Activated CD4-positive, alpha-beta T cell treated with anti-CD3 and anti-CD28 coated beads, Interleukin-2, amount 10 ng/mL, durations not matched to agents 24 days and 14 days (primary cell): ENCODE data around the gene PCGF2. TPM values are rescaled to one million over a fixed set of nuclear protein-coding genes. Genes with fewer than 3 reads are reported as not detected.

ENCODE experiments used
- DNase-seq: peaks from one replicate; pipeline ENCODE4 v3.0.0; 2022
- H3K27ac Mint-ChIP-seq: one replicate; pipeline ENCODE4 v1.8.0; 2022; ENCODE audit warnings: mild to moderate bottlenecking, mixed read lengths
- H3K27me3 Mint-ChIP-seq: one replicate; pipeline ENCODE4 v1.8.0; 2022; ENCODE audit warnings: mixed read lengths
- H3K36me3 Mint-ChIP-seq: one replicate; pipeline ENCODE4 v1.8.0; 2022; ENCODE audit warnings: low read depth, mild to moderate bottlenecking, mixed read lengths
- H3K4me1 Mint-ChIP-seq: one replicate; pipeline ENCODE4 v1.8.0; 2021; ENCODE audit warnings: mixed read lengths
- H3K4me3 Mint-ChIP-seq: one replicate; pipeline ENCODE4 v1.8.0; 2022; ENCODE audit warnings: mild to moderate bottlenecking, moderate library complexity, mixed read lengths
- H3K9me3 Mint-ChIP-seq: one replicate; pipeline ENCODE4 v1.8.0; 2021; ENCODE audit warnings: mixed read lengths
- intact Hi-C: fragments of 100-400 bp; cut with micrococcal nuclease; formaldehyde crosslinking; loops from one replicate; pipeline ENCODE4 v1.15.1; 2023
- total RNA-seq: library from RNA; stranded (reverse); gene quantifications from 2 replicates; pipeline ENCODE4 v1.2.3, GENCODE V29; 2022

The PCGF2 gene
- total RNA-seq, 1 donor from 2014 or later: 4.7 TPM

DNA sequence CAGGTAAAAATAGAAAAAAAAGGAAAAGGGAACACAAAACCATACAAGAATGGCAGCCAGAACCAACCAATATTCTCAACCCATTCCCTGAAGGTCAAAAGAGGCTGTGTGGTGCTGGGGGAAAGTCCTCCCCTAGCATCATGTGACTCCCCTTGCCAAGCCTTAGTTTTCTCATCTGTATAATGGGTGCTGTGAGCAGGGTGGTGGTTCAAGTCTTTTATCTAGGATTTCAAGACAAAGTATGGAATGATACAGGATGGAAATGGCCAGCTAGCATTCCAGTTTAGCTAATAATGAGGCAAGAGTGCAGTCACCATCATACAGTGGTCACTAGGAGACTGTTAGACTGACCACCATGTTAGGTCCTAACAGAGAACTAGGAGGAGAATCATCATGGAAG is 25.1 kb upstream of the PCGF2 start:
- H3K36me3 Mint-ChIP-seq: peaks cover 56% of the 10 kb centered on the region

GRCh38 chr17:38768417-38768816 is 20.3 kb upstream of the PCGF2 start:
- no peak for DNase-seq
- Mint-ChIP-seq H3K4me1 (peaks cover 2% of the 10 kb centered on the region), H3K27ac (no peak overlapping the region), H3K4me3 (no peak overlapping the region), H3K9me3 (no peaks in the 10 kb centered on the region), H3K36me3 (peaks cover 73% of the 10 kb centered on the region), H3K27me3 (no peaks in the 10 kb centered on the region)
- intact Hi-C loops: no loop called here

More for the DNA sequence above, 25.1 kb upstream of the PCGF2 start:
- no peak overlapping the region for H3K4me3 Mint-ChIP-seq
- intact Hi-C loops: no loop called here
- H3K27ac Mint-ChIP-seq: no peak overlapping the region
- H3K4me1 Mint-ChIP-seq: no peaks in the 10 kb centered on the region
- DNase-seq: no peak
- H3K27me3 Mint-ChIP-seq: no peaks in the 10 kb centered on the region
- no peaks in the 10 kb centered on the region for H3K9me3 Mint-ChIP-seq

DNA sequence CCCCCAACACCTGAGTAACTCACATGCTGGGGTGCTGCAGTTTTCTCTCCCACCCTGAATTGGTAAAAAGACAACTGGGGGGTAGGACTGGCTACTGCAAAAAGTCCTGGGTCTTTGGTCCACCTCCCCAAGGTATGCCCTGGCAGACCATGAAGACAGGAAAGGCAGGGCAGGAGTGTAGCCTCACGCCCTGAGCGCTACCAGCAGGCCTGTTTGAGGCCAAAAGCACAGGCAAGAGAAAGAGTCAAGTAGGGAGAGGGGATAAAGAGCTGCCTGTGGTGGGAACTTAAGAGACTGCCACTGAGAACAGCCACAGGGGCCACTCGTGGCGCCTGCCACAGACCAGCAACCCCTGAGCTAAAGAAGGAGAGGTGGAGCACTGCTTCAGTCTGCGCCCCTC is 18.2 kb upstream of the PCGF2 start:
- Mint-ChIP-seq H3K4me3 (no peak overlapping the region), H3K4me1 (peaks cover 6% of the 10 kb centered on the region), H3K9me3 (no peaks in the 10 kb centered on the region), H3K27ac (no peak overlapping the region), H3K36me3 (peaks cover 72% of the 10 kb centered on the region), H3K27me3 (no peaks in the 10 kb centered on the region)
- DNase-seq: no peak
- intact Hi-C loops: no loop called here

DNA sequence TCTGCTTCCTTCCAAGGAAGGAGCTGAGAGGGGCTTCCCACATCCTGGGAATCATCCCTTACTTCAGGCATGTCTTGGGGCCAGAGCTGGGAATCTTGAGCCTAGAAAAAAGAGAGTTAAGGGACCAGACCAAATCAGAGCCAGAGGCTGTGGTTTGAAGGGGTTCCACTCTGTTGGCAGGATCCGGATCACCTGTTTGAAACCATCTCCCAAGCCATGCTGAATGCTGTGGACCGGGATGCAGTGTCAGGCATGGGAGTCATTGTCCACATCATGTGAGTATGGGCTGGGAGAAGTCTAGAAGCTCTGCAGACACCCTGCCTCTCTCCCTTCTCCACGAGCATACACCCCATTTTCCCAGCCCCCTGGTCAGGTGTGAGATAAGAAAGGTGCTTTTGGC is 14.1 kb upstream of the PCGF2 start:
- intact Hi-C loops: no loop called here
- H3K36me3 Mint-ChIP-seq: peaks cover 76% of the 10 kb centered on the region
- no peak overlapping the region for H3K27ac Mint-ChIP-seq
- no peak overlapping the region for H3K4me3 Mint-ChIP-seq
- no peak for DNase-seq
- no peaks in the 10 kb centered on the region for H3K27me3 Mint-ChIP-seq
- peaks cover 16% of the 10 kb centered on the region for H3K4me1 Mint-ChIP-seq
- H3K9me3 Mint-ChIP-seq: no peaks in the 10 kb centered on the region

DNA sequence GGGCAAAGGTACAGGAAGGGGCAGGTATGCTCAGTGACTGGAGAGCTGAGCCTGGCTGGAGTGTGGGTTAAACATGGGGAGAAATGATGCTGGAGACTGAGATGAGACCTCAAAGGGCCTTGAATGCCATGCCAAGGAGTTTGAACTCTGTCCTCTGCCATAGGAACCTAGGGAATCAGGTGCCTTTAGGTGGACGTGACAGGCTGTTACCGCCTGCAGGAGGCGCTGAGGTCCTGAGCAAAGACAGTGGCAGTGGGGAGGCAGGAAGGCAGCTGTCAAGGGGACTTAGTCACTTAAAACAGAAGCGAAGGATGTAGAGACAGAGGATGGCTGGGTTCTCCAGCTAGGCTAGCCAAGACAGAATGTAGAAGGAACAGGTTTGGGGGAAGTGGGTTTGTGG is 13.5 kb upstream of the PCGF2 start:
- no peaks in the 10 kb centered on the region for H3K9me3 Mint-ChIP-seq

DNA sequence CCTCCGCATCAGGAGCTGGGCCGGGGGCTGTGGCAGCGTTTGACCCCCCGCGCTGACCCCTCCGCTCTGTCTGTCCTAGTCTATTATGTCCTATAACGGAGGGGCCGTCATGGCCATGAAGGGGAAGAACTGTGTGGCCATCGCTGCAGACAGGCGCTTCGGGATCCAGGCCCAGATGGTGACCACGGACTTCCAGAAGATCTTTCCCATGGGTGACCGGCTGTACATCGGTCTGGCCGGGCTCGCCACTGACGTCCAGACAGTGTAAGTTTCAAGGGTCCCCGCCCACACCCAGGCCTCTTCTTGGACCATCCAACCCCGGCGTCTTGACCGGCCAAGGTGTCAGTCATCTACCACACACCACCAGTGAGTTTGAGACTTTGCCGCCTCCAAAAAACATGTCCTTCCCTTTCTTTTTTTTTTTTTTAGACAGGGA is 5.0 kb upstream of the PCGF2 start:
- Mint-ChIP-seq H3K36me3 (peaks cover 37% of the 10 kb centered on the region), H3K27me3 (peaks cover 24% of the 10 kb centered on the region), H3K4me3 (peak overlapping the region; percentile 99), H3K4me1 (peaks cover 39% of the 10 kb centered on the region), H3K9me3 (no peaks in the 10 kb centered on the region), H3K27ac (peak overlapping the region; percentile 98)
- no peak for DNase-seq
- intact Hi-C loops: loop anchor here (2.0 to 5.0 kb wide), 2 partner anchors 46 to 99 kb away; partner anchors contain the start of genes PIP4K2B and RPL23

More for the DNA sequence above, 13.5 kb upstream of the PCGF2 start:
- H3K4me3 Mint-ChIP-seq: no peak overlapping the region
- no peaks in the 10 kb centered on the region for H3K27me3 Mint-ChIP-seq
- peak; percentile 80 for DNase-seq
- H3K27ac Mint-ChIP-seq: no peak overlapping the region
- intact Hi-C loops: no loop called here
- peaks cover 14% of the 10 kb centered on the region for H3K4me1 Mint-ChIP-seq
- peaks cover 71% of the 10 kb centered on the region for H3K36me3 Mint-ChIP-seq

DNA sequence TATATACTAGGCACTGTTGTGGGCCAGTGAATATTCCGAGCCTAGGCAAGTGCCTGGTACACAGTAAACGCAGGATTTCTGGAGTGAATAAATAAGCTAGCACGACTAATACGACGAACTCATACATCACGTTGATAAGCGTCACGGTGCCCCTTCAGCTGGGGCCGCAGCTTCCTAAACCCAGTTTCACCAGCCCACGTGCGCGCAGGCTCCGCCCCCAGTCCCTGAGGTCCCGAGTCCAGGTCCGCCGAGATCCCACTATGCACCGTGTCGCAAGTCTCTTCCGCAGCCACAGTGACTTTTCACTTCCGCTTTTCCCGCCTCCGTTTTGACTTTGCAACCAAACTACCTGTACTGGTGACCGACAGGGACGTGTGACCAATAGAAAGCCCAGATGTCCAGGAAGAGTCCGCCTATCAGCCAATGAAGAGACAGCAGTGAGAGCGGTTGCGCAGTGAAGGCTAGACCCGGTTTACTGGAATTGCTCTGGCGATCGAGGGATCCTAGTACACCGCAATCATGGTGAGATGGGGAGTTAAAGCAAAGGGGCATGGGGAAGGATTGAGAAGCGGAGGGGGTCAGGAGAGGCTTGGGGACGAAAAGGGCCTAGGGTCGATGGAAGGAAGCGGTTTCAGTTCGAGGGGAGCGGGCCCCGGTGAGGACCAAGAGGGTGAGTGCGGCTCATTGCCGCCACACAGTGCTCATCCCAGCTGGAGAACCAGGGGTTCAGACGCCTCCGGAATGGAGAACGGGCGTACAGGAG is 4.4 kb upstream of the PCGF2 start, which contains the start of gene PSMB3:
PSMB3 (plus strand) TSS at position 434 of the 763 bp plus-strand sequence; CDS start at position 520, 86 bp downstream.
- H3K9me3 Mint-ChIP-seq: no peaks in the 10 kb centered on the region
- H3K4me1 Mint-ChIP-seq: peaks cover 39% of the 10 kb centered on the region
- intact Hi-C loops: loop anchor here (1.0 to 5.0 kb wide), 7 partner anchors 46 to 402 kb away; partner anchors contain the start of genes CWC25, PIP4K2B and RPL23
- peak within 1 kb of the TSS; percentile 99 for H3K4me3 Mint-ChIP-seq
- H3K36me3 Mint-ChIP-seq: peaks cover 34% of the 10 kb centered on the region
- peaks cover 27% of the 10 kb centered on the region for H3K27me3 Mint-ChIP-seq
- peak; percentile 99 for DNase-seq
- H3K27ac Mint-ChIP-seq: peak within 1 kb of the TSS; percentile 98

- DNase-seq: peak; percentile 97
- peaks cover 39% of the 10 kb centered on the region for H3K4me1 Mint-ChIP-seq
- H3K4me3 Mint-ChIP-seq: peak overlapping the region; percentile 99
- intact Hi-C loops: loop anchor here (1.0 to 5.0 kb wide), 8 partner anchors 22 to 402 kb away; partner anchors contain the start of genes CISD3, CWC25, PIP4K2B and RPL23
- peaks cover 28% of the 10 kb centered on the region for H3K27me3 Mint-ChIP-seq
- H3K9me3 Mint-ChIP-seq: no peaks in the 10 kb centered on the region
- peaks cover 31% of the 10 kb centered on the region for H3K36me3 Mint-ChIP-seq
- peak overlapping the region; percentile 98 for H3K27ac Mint-ChIP-seq
Observed at GRCh38 chr17:38751808-38752307, 3.7 kb upstream of the PCGF2 start.

GRCh38 chr17:38751144-38751807 is 3.1 kb upstream of the PCGF2 start:
- peak overlapping the region; percentile 98 for H3K27ac Mint-ChIP-seq
- intact Hi-C loops: loop anchor here (1.0 to 5.0 kb wide), 2 partner anchors 21 to 101 kb away; partner anchors contain the start of genes CISD3 and RPL23
- H3K4me3 Mint-ChIP-seq: peak overlapping the region; percentile 99
- DNase-seq: no peak
- no peaks in the 10 kb centered on the region for H3K9me3 Mint-ChIP-seq
- H3K4me1 Mint-ChIP-seq: peaks cover 45% of the 10 kb centered on the region
- peaks cover 28% of the 10 kb centered on the region for H3K36me3 Mint-ChIP-seq
- peaks cover 34% of the 10 kb centered on the region for H3K27me3 Mint-ChIP-seq

DNA sequence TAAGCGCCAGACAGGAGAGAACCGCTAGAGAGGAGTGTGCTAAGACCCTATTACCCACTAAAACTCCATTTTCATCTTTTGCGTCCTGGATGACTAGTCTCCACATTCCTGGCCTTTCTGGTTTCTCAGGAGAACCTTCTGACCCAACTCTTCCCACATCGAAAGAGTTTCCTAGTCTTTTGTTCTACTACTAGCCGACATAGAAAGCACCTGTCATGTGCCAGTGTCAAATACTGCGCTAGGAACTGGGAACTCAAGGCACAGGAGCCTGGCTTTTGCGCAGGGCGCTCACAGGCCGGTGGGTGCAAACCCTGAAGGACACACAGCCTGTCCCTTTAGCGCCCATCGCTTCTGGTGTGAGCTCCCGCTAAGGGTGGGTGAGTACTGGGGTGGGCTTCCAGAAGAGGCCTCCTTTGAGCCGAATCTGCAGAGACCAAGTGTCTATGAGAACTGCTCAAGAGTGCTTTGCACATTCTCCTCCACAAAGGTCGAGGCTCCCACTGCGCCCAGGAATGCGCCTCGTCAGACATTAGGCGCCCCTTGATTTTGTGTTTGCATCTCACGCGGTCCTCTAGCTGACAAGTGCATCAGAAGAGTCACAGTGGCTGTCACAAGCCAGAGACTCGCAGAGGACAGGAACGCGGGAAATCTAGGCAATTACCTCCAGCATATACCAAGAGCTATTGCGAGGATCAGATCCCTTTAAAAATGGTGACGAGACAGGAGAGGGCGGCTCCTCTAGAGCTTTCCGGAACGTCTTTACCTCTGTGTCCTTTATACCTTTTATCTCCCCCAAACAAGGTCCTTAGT is 2.4 kb upstream of the PCGF2 start:
- Mint-ChIP-seq H3K4me1 (peaks cover 48% of the 10 kb centered on the region), H3K27ac (peak overlapping the region; percentile 98), H3K4me3 (peak overlapping the region; percentile 99), H3K36me3 (peaks cover 20% of the 10 kb centered on the region), H3K9me3 (no peaks in the 10 kb centered on the region), H3K27me3 (peaks cover 39% of the 10 kb centered on the region)
- intact Hi-C loops: loop anchor here (1.0 to 5.0 kb wide), 2 partner anchors 20 to 102 kb away; partner anchors contain the start of genes CISD3 and RPL23
- peak; percentile 74 for DNase-seq

GRCh38 chr17:38750044-38750311 is 1.8 kb upstream of the PCGF2 start:
- peaks cover 48% of the 10 kb centered on the region for H3K4me1 Mint-ChIP-seq
- H3K4me3 Mint-ChIP-seq: peak overlapping the region; percentile 99
- H3K27me3 Mint-ChIP-seq: peaks cover 39% of the 10 kb centered on the region
- no peak overlapping the region for H3K27ac Mint-ChIP-seq
- DNase-seq: no peak
- no peaks in the 10 kb centered on the region for H3K9me3 Mint-ChIP-seq
- intact Hi-C loops: loop anchor here (5.0 kb wide), 1 partner anchor 102 kb away; the partner anchor contains the start of gene RPL23
- peaks cover 18% of the 10 kb centered on the region for H3K36me3 Mint-ChIP-seq

GRCh38 chr17:38749223-38750043 is 1.3 kb upstream of the PCGF2 start:
- intact Hi-C loops: loop anchor here (5.0 kb wide), 1 partner anchor 103 kb away; the partner anchor contains the start of gene RPL23
- peak; percentile 73 for DNase-seq
- peak overlapping the region; percentile 99 for H3K4me3 Mint-ChIP-seq
- H3K4me1 Mint-ChIP-seq: peaks cover 45% of the 10 kb centered on the region
- H3K27me3 Mint-ChIP-seq: peaks cover 39% of the 10 kb centered on the region
- peaks cover 15% of the 10 kb centered on the region for H3K36me3 Mint-ChIP-seq
- H3K27ac Mint-ChIP-seq: no peak overlapping the region
- no peaks in the 10 kb centered on the region for H3K9me3 Mint-ChIP-seq

DNA sequence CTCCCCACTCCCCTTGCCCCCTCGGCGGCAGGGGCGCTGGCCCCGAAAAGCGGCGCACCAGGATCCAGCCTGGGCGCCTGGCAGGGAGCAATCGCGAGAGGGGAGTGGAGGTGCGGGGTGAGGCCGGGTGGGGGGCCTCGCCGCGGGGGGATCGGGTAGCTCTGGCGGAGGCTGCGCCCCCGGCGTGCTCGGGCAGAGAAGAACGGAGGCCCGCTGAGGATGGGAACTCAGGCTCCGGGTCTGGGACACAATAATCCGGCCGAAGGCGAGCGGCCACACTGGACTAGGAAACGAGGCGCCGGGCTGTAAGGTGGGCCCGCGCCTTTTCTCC is 721 bp upstream of the PCGF2 start:
- H3K4me3 Mint-ChIP-seq: peak overlapping the region; percentile 99
- H3K27ac Mint-ChIP-seq: no peak overlapping the region
- intact Hi-C loops: no loop called here
- H3K27me3 Mint-ChIP-seq: peaks cover 39% of the 10 kb centered on the region
- DNase-seq: no peak
- H3K36me3 Mint-ChIP-seq: peaks cover 11% of the 10 kb centered on the region
- H3K9me3 Mint-ChIP-seq: no peaks in the 10 kb centered on the region
- peaks cover 43% of the 10 kb centered on the region for H3K4me1 Mint-ChIP-seq
